Activated T-cell treated with anti-CD3 and anti-CD28 coated beads, Interleukin-2, amount 50 U/mL, for 48 hours (primary cell): ENCODE results near the gene FAM219B.
A peak's percentile ranks its signal among the peaks of the same experiment; 100 is the strongest.

Experiments
- DNase-seq, 2 experiments: peaks; one replicate each; pipeline ENCODE4 v3.0.0-alpha.2; 2020

Gene FAM219B

DNA sequence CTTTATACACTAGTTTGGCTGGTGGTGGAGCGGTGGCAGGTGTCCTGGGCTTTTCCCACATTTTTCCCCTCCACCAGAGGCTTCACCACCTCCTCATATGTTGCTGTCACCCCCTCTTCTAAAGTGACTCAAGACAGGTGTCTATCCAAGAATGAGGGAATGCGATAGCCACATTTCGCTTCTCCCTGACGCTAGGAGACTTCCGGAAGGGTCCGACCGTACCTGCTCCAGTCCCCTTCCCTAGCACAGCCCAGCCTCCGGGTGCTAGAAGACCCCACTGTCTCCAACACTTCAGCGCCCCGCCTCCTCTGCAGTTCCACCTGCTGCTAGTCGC lies 34.0 kb downstream of the FAM219B start:
- DNase-seq: no peak

DNA sequence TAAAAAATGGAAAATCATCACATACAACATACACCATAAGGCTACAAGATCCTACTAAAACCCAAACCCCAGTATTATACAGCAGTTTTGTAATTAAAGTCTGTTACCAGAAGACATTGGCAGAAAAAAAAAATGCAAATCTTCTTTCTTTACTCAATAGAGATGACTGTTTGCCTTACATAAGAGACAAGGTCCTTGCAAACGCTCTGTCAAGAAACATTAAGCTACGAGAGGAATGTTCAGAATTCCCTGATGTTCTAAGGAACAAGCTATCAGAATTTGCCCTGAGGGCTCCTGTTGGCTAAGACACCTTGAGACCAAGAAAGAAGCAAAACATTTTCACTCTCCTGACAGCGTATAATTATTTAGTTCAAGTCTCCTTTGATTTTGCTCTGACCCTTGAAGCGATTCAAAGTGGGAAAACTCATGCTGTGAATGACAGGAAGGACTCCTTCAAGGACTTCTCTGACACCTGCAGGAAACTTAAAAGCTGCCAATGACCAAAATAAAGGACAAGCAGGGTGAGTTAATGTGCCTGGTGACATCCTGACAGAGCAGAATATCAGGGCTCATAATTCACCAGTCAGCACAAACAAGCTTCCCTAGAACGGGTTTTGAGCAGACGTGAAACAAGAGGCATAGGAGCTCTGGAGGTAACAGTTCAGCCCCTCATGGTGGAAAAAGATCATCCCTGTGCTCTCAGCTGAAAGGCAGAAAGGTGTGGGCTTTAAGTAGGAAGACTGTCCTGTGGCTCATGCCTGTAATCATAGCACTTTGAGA lies 36.0 kb downstream of the FAM219B start:
- DNase-seq: no peak

GRCh38 chr15:74869726-74870407 lies 36.8 kb downstream of the FAM219B start:
- peak; percentile 52 to 65 for DNase-seq

DNA sequence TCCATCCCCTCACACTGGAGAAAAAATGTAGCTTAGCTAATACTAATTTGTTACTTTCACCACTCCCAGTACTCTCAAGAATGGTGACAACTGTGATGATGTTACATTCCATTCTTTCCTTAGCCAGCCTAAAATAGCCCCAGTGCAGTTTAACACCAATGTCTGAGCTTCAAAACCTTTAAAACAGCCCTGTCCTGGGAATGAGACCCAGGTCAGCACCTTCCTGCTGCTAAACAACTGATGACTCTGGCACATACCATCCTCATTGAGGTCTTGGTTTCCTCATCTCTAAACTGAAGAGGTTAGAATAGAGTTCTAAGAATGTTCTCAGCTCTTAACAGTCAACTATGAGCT lies 37.3 kb downstream of the FAM219B start:
- no peak for DNase-seq

GRCh38 chr15:74868059-74868458 lies 38.6 kb downstream of the FAM219B start:
- DNase-seq: no peak

- no peak for DNase-seq
Measured at GRCh38 chr15:74867466-74868038, 39.1 kb downstream of the FAM219B start.

DNA sequence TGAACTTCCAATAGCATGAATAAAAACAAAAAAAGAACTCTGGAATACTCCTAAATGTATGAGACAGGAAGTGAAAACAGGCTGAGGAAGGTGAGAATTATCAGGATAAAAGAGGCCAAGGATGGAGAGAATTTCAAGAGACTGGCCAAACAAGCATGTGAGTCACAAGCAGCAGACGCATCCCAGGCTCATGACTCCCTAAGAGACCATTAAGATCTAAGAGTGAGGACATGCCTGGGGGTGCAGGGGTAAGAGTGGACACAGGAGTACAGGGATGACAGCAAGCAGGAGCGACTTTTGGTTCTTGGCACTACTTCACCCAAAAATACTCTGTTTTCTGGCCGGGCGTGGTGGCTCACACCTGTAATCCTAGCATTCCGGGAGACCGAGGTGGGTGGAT lies 40.6 kb downstream of the FAM219B start:
- no peak for DNase-seq

GRCh38 chr15:74865316-74865715 lies 41.3 kb downstream of the FAM219B start:
- no peak for DNase-seq

- no peak for DNase-seq
Measured at GRCh38 chr15:74864296-74864695, 42.4 kb downstream of the FAM219B start.

- peak; percentile 41 to 53 for DNase-seq
Measured at GRCh38 chr15:74863239-74864056, 43.2 kb downstream of the FAM219B start.

- DNase-seq: no peak
Measured at GRCh38 chr15:74858369-74858740, 48.3 kb downstream of the FAM219B start.

DNA sequence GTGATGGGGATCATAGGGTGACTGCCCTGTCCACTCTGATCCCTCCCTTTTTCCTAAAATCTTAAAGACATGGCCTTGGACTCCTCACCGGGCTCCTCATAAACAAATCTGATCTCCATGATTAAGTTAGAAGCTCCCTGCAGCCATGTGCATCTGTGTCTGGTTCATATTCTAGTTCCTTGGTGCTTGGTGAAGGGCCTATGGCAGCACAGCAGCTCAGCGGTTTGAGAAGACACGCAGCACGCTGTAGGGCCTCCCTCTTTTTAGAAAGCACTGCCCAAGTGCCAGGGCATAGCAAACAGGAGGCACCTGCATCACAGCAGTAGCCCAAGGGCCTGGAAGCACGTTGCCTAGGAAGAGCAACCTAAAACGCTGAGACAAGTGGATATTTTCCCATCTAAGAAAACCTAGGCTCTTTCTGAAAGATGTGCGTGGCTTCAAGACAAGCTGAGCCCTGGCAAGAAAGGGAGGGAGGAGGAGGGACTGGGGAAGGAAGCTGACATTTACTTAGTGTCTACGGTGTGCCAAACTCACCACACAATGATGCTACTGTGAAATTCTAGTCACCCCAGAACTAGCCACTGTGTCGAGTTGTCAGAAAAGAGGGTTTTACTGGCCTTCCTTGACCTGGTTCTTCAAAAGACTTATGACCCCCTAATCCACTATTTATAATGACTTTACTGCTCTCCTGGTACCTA lies 48.8 kb downstream of the FAM219B start:
- DNase-seq: no peak

- DNase-seq: no peak
Measured at GRCh38 chr15:74857082-74857655, 49.5 kb downstream of the FAM219B start.

DNA sequence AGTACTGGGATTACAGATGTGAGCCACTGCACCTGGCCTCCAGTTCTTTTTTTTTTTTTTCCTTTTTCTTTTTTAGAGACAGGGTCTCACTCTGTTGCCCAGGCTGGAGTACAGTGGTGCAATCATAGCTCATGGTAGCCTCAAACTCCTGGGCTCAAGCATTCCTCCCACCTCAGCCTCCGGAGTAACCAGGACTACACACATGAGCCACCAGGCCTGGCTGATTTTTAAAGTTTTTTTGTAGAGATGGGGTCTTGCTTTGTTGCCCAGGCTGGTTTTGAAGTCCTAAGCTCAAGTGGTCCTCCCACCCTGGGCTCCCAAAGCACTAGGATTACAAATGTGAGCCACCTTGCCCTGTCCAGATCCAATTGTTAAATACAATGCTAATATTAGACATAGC lies 50.1 kb downstream of the FAM219B start:
- no peak for DNase-seq

GRCh38 chr15:74855857-74856256 lies 50.8 kb downstream of the FAM219B start:
- DNase-seq: no peak

DNA sequence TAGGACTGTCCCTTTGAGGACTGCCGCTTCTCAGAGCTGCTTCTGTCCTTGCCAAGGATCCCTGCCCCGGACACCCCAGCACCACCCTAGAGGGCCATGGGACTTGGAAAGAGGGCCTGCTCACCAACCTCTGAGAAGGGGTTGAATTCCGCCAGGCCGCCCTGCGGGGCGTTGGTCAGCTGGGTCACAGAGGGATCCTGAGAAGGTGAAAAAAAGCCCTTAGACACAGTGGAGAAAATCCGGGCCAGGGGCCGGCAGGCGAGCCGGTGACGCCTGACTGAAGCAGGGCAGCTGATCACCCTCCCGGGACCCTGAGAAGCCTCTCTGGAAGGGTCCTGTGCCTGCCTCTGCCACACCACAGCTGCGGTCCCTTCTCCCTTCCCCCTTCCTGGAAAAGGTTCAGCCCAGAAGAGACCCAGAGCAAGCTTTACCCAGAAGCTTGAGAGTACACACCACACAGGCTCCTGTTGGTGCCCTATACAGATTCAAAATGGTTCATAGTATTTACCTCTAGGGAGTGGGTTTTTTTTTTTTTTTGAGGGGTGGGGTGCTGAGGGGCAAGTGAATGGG lies 52.1 kb downstream of the FAM219B start:
- DNase-seq: no peak

DNA sequence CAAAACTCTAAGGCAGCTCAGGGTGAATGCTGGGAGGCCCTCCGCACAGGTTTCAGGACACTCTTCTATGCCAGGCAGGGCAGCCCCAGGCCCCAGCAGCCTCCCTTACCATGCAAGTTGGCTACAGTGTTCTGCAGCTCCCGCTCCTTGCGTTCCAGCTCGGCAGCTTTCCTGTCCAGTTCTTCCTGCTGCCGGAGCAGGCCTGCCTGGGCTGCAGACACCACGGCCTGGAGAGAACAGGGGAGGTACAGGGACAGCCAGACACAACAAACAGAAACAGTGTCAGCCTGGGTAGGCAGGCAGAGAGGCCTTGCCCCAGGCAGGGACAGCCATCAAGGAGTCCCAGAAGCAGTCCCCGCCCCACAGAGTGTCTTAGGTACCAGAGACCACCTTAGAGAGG lies 54.7 kb downstream of the FAM219B start:
- no peak for DNase-seq

DNA sequence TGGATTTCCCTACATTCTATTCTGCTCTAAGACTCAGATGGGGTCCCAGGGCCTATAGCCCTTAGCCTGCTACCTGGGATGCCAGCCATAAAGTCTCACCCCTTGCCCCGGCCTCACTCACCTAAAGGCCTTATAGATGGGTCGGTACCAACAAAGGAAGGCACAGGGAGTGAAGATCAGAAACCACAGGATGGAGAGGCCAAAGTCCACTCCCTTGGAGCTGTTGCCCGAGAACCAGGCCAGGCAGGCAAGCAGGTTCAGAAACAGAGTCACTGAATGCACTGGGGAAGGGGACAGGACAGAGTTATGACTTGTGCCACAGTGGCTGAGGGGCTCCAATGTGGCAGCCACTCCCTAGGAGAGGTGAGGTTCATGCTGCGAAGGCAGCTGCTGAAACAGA lies 56.3 kb downstream of the FAM219B start:
- DNase-seq: no peak
